GM19328 (cell line): ENCODE results near the gene VPS51.

Source experiments
- ATAC-seq: cut with Tn5 transposase; IDR thresholded peaks from one replicate; pipeline ENCODE4 v1.9.1; 2021; ENCODE audit warnings: mild to moderate bottlenecking, moderate library complexity; ENCODE audit not compliant: unreplicated experiment

The VPS51 gene

DNA sequence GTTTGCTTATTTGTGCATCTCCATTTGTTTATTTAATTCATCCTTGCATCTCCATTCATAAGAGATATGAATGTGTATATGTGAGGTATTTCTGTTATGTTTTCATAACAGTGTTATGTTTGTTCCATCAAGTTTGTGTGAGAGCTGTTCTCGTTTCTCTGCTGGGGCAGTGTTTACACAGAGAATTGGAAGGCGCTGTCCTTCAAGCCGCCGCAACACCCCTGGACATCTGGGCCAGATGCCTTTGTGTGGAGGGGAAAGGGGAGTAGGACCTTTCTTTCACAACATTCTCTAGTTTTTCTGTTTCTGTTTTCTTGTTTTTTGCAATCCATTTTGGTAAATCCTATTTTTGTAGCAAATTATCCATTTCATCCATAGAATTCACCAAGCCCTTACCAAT is 8.6 kb downstream of the VPS51 start:
- ATAC-seq, result no peak

- no peak for ATAC-seq
Observed at GRCh38 chr11:65107078-65107477, 11.1 kb downstream of the VPS51 start.

DNA sequence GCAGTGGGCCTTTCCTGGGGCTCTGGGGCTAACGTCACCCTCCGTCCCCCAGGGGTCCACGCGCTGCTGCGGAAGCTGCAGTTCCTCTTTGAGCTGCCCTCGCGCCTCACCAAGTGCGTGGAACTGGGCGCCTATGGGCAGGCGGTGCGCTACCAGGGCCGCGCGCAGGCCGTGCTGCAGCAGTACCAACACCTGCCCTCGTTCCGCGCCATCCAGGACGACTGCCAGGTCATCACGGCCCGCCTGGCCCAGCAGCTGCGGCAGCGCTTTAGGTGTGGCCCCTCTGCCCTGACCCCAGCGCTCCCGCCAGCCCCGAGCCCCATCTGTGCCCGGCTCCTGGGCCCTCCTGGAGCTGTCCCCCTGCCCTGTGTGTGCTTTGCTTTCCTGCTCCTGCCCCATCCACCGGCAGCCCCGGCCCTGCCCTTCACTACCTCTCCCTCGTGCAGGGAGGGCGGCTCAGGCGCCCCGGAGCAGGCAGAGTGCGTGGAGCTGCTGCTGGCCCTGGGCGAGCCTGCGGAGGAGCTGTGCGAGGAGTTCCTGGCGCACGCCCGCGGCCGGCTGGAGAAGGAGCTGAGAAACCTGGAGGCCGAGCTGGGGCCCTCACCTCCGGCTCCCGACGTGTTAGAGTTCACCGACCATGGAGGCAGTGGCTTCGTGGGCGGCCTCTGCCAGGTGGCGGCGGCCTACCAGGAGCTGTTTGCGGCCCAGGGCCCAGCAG is 11.9 kb downstream of the VPS51 start:
- ATAC-seq, result no peak

DNA sequence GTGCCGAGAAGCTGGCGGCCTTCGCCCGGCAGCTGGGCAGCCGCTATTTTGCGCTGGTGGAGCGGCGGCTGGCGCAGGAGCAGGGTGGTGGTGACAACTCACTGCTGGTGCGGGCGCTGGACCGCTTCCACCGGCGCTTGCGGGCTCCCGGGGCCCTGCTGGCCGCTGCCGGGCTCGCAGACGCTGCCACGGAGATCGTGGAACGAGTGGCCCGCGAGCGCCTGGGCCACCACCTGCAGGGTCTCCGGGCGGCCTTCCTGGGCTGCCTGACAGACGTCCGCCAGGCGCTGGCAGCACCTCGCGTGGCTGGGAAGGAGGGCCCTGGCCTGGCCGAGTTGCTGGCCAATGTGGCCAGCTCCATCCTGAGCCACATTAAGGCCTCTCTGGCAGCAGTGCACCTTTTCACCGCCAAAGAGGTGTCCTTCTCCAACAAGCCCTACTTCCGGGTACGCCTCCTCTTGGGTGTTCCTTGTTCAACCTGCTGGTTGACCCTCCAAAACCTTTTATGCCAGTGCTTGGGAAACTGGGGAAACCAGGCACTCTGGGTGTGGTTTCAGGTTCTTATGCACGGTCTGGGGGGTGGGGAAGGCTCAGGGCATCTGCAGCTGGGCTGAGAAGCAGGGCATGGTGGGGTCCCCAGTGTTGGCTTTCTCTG is 12.6 kb downstream of the VPS51 start:
- ATAC-seq, result no peak

- no peak for ATAC-seq
Observed at GRCh38 chr11:65109231-65110198, 13.5 kb downstream of the VPS51 start.

DNA sequence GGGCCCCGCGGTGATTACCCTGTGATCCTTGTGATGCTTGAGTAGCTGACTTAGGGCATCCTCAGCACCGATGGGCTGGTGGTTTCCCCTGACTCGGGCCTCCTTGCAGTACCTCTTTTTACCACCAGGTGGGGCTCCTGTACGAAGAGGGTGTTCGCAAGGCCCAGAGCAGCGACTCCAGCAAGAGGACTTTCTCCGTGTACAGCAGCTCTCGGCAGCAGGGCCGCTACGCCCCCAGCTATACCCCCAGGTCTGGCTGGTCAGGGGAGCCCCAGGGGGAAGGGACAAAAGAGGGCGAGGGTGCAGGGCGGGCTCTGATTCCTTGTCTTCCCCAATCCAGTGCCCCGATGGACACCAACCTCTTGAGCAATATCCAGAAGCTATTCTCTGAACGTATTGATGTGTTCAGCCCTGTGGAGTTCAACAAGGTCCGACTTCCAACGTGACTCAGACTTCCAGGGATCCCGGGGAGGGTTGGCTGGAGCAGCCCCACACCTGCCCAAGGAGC is 14.4 kb downstream of the VPS51 start:
- no peak for ATAC-seq

- ATAC-seq, result no peak
Observed at GRCh38 chr11:65111159-65111743, 15.2 kb downstream of the VPS51 start.

DNA sequence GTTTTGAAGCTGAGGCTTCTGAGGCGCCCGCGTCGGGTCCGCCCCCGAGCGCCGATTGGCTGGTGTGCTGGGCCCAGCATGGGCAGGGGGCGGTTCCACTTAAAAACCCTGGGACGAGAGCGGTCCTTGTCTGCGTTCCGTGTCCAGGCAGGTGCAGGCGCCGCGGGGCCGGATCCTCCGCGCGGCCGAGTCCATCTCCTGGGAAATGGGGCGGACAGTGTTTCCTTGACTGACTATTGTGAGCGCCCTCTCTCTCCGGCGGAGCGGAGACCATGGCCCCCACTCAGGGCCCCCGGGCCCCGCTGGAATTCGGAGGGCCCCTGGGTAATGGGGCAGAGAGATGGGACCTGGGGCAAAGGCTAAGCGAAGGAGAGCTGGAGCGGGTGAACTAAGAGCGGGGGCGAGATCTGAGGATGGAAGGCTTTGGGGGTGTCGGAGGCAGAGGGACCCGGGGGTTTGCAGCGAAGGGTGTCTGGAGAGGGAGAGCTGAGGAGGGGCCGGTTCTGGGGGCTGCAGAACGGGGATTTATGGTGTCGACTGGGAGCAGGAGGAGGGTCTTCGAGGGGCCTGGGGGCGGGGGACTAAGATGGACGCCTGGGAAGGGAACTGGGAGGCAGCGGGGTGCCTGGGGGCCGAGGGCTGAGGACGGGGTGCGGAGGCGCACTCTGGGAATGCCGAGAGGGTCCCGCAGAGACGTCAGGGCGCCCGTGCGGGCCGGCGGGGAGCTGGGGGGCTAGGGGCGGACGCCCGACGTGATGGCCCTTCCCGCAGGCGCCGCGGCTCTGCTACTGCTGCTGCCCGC is 15.9 kb downstream of the VPS51 start, which contains the start of gene TM7SF2:
TSS of gene TM7SF2 (plus strand) at position 129 of the 802 bp plus-strand sequence. CDS start at position 273, 144 bp downstream.
- ATAC-seq, result peak; percentile 57

DNA sequence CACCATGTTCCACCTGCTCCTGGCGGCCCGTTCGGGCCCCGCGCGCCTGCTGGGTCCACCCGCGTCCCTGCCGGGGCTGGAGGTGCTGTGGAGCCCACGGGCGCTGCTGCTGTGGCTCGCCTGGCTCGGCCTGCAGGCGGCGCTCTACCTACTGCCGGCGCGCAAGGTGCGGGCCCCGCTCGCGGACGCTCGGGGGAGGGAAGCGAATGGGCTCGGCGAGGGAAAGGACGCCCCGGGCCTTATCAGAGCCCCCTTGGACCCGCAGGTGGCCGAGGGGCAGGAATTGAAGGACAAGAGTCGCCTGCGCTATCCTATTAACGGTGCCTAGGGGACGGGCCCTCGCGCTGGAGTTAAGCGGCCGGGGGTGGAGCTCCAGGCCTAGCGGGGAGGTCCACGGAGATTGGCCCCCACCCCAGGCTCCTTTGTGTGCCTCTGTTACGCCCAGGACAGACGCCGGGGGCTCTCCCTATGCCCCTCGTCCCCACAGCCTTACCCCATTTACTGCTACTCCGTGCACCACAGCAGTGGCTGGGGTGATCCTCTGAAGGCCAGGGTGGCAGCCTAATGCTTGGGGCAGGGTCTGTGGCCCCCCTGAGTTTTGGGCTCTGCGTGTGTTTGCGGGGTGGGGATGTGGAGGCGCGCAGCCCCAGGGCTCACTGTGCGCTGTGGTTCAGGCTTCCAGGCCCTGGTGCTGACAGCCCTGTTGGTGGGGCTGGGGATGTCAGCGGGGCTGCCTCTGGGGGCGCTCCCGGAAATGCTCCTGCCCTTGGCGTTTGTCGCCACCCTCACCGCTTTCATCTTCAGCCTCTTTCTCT is 16.7 kb downstream of the VPS51 start:
- no peak for ATAC-seq

DNA sequence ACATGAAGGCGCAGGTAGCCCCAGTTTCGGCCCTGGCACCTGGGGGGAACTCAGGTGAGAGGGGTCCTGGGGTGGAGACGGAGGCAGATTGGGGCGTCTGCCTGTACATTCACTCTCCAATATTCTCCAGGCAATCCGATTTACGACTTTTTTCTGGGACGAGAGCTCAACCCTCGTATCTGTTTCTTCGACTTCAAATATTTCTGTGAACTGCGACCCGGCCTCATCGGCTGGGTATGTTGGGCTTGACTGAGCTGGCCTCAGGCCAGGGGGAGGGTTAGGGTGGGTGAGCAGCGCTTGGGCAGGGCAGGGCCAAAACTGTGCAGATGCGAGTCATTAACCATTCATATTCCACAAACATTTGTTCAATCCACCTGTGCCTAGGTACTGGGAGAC is 17.3 kb downstream of the VPS51 start:
- no peak for ATAC-seq

DNA sequence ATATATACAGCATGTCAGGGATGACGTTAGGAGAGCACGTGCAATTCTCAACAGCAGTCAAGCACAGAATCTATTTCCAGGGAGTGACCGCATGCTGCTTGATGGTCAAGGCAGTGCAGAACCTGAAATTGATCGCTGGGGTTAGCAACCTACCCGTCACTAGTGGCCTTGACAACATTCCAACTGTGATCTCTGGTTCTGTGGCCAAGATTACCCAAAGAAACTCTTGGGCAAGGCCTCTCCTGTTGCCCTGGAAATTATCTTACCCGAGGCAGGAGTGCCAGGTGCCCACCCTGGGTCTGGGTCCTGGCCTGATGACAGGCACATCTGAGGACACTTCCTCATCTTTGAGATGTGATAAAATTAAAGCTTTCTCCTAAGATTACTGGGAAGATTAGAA is 17.8 kb downstream of the VPS51 start:
- no peak for ATAC-seq

DNA sequence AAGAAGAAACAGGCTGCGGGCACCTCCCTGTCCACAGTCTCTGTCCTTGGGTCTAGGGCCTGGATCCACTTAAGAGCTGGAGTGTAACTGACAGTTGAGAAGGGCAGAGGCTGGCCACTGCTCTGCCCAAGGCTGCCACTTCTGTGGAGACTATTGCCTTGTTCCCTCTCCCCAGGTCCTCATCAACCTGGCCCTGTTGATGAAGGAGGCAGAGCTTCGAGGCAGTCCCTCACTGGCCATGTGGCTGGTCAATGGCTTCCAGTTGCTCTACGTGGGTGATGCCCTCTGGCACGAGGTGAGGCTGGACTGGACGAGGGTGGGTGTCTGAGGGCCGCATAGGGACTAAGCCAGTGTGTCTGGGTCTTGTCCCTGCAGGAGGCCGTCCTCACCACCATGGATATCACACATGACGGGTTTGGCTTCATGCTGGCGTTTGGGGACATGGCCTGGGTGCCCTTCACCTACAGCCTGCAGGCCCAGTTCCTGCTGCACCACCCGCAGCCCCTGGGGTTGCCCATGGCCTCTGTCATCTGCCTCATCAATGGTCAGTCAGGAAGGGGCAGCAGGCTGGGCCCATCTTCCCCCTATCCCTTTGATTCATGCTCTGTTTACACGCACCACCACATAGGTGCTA is 18.6 kb downstream of the VPS51 start:
- no peak for ATAC-seq

GRCh38 chr11:65115361-65116082 is 19.5 kb downstream of the VPS51 start:
- ATAC-seq, result no peak

DNA sequence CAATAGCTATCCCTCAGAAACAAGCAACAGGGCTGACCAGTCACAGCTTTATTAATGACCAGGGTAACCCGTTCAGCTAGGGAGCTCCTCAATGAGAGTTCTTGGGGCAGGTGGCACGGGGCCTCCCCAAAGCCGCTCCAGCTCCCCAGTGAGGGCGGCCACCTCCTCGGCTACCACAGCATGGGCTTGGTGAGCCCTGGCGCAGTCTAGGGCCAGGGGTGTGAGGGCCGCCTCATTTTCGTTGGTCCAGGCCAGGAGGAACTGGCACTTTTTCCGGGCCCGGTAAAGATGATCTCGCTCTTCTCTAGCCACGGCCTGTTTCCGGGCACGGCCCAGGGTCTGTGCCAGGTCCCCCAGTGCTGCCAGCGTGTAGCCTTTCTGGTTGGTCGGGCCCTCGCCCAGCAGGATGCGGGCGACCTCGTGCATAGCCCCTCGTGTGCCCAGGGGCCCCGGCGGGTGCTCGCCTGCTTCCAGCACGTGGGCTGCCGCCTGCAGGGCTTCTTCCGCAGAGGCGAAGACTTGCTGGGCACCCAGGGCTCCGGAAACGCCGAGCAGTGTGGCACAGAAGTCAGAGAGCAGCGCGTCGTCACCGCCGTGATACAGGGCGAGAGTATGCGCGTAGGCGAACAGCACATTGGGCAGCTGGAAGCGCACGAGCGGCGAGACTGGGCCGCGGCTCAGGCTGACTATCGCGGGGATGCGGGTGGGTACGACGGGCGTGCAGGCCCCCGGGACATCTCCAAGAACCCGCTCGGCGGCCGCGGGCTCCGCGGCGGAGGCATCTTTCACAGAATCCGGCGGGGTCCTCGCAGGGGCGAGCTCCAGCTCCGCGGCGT is 20.6 kb downstream of the VPS51 start:
- no peak for ATAC-seq

- peak; percentile 64 for ATAC-seq
Observed at GRCh38 chr11:65117206-65118096, 21.4 kb downstream of the VPS51 start, which contains the start of gene ZNHIT2. Gene ZNHIT2 (minus strand): TSS chr11:65117701. CDS start chr11:65117653, 48 bp downstream.
